ENCODE data around the gene ACAD9. TPM values are rescaled to one million over a fixed set of nuclear protein-coding genes. Genes with fewer than 3 reads are reported as not detected.
"Not testable (repeated sequence)": the region's sequence is repeated elsewhere in the genome, so short reads cannot be mapped to it uniquely, and the experiment has no call there.

The ACAD9 gene
- total RNA-seq, 4 donors from 2014 or later = 32.4 to 44.0 (median 38.7) TPM

DNA sequence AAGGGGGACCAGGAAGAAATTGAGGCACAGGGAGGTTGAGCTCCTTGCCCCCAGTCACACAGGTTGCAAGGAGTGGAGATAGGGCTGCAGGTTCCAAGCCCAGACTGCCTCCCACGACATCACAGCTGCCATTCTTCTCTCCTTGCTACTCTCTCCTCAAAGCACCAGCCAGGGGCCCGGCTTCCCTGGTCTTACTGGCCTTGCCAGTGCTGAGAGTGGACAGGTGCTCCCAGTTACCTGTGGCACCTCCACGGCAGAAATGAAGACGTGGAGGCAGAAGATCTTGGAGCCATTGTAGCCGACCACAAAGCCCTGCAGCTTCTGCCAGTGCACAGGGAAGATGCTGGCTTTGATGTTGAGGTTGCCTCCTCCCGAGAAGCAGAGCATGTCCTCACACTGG is 17.9 kb upstream of the ACAD9 start:
- no peaks in the 10 kb centered on the region for H3K36me3 ChIP-seq
- peaks cover 0 to 33% (median 3%) of the 10 kb centered on the region in 3 donors for H3K9me3 ChIP-seq
- peaks cover 0 to 10% (median 0%) of the 10 kb centered on the region in 3 donors for H3K4me1 ChIP-seq
- H3K4me3 ChIP-seq = no peak overlapping the region
- no peak overlapping the region for H3K27ac ChIP-seq
- ATAC-seq = no peak
- H3K27me3 ChIP-seq = no peaks in the 10 kb centered on the region
- TF ChIP-seq POLR2A (IDR thresholded peaks at IDR 0.05) = no peak
- TF ChIP-seq EP300 (IDR thresholded peaks at IDR 0.05) = no peak
- no peak for TF ChIP-seq POLR2AphosphoS5 (IDR thresholded peaks at IDR 0.05)
- TF ChIP-seq, protein P1, sequence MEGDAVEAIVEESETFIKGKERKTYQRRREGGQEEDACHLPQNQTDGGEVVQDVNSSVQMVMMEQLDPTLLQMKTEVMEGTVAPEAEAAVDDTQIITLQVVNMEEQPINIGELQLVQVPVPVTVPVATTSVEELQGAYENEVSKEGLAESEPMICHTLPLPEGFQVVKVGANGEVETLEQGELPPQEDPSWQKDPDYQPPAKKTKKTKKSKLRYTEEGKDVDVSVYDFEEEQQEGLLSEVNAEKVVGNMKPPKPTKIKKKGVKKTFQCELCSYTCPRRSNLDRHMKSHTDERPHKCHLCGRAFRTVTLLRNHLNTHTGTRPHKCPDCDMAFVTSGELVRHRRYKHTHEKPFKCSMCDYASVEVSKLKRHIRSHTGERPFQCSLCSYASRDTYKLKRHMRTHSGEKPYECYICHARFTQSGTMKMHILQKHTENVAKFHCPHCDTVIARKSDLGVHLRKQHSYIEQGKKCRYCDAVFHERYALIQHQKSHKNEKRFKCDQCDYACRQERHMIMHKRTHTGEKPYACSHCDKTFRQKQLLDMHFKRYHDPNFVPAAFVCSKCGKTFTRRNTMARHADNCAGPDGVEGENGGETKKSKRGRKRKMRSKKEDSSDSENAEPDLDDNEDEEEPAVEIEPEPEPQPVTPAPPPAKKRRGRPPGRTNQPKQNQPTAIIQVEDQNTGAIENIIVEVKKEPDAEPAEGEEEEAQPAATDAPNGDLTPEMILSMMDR (IDR thresholded peaks at IDR 0.05) = no peak
- WGBS, 2 donors (ENCODE audit: low coverage in 1 of 2) = 60 to 83% methylated on average over 1 of the region's 6 CpGs

DNA sequence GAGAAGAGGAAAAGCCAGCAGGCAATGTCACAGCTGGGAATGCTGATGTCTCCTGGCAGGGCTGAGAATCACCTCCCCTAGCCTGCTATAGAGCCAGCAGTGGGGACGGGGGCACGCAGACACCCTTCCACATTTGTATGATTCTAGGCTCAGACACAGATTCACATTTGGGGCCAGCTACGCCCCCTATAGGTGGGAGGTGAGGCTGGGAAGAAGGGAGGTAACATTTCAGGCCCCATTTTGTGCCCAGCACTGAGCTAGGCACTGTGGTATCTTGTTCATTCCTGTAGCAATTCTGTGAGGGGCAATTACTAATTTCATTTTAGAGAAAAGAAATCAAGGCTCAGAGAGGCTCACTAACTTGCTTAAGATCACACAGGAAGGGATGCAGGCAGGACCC is 15.9 kb upstream of the ACAD9 start:
- H3K9me3 ChIP-seq = peaks cover 0 to 24% (median 3%) of the 10 kb centered on the region in 3 donors
- H3K27me3 ChIP-seq = no peaks in the 10 kb centered on the region
- no peak for ATAC-seq
- H3K4me1 ChIP-seq = peaks cover 0 to 10% (median 0%) of the 10 kb centered on the region in 3 donors
- no peaks in the 10 kb centered on the region for H3K36me3 ChIP-seq
- TF ChIP-seq, protein P1 (IDR thresholded peaks at IDR 0.05) = no peak
- TF ChIP-seq EP300 (IDR thresholded peaks at IDR 0.05) = no peak
- TF ChIP-seq POLR2AphosphoS5 (IDR thresholded peaks at IDR 0.05) = no peak
- TF ChIP-seq POLR2A (IDR thresholded peaks at IDR 0.05) = no peak
- no peak overlapping the region for H3K4me3 ChIP-seq
- 45 to 73% methylated on average over 2 of the region's 3 CpGs for WGBS, 2 donors (ENCODE audit: low coverage in 1 of 2)
- H3K27ac ChIP-seq = no peak overlapping the region

DNA sequence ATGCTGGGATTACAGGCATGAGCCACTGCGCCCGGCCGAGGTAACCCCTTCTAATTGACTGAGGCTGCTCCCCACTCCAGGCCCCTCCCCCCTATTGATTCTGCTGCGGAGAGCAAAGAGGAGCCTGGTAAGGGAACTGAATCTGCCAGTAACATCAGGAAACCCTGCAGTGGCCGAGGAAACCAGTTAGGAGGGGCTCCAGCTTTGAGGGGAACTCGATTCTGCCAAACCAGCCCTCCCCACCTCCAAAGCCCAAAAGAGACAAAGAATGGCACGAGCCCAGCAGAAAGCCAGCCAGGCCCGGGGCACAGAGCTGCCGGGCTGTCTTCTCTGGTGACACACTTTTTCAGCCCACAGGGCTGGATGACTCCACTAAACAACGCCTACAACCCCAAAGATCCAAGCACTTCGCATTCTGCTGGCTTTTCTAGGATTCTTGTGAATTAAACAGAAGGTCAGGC is 15.0 kb upstream of the ACAD9 start:
- H3K27ac ChIP-seq = no peak overlapping the region
- H3K4me3 ChIP-seq = no peak overlapping the region
- H3K27me3 ChIP-seq = no peaks in the 10 kb centered on the region
- WGBS, 2 donors (ENCODE audit: low coverage in 1 of 2) = 72% methylated on average over 4 of the region's 11 CpGs; no CpG with 5 or more reads in 1 of the 2 donors
- ATAC-seq = peak; percentile 55
- H3K9me3 ChIP-seq = peaks cover 0 to 16% (median 3%) of the 10 kb centered on the region in 3 donors
- TF ChIP-seq EP300 (IDR thresholded peaks at IDR 0.05) (no peak), POLR2A (IDR thresholded peaks at IDR 0.05) (no peak), POLR2AphosphoS5 (IDR thresholded peaks at IDR 0.05) (no peak)
- TF ChIP-seq, protein P1 (IDR thresholded peaks at IDR 0.05) = no peak
- peaks cover 0 to 10% (median 0%) of the 10 kb centered on the region in 3 donors for H3K4me1 ChIP-seq
- no peaks in the 10 kb centered on the region for H3K36me3 ChIP-seq

DNA sequence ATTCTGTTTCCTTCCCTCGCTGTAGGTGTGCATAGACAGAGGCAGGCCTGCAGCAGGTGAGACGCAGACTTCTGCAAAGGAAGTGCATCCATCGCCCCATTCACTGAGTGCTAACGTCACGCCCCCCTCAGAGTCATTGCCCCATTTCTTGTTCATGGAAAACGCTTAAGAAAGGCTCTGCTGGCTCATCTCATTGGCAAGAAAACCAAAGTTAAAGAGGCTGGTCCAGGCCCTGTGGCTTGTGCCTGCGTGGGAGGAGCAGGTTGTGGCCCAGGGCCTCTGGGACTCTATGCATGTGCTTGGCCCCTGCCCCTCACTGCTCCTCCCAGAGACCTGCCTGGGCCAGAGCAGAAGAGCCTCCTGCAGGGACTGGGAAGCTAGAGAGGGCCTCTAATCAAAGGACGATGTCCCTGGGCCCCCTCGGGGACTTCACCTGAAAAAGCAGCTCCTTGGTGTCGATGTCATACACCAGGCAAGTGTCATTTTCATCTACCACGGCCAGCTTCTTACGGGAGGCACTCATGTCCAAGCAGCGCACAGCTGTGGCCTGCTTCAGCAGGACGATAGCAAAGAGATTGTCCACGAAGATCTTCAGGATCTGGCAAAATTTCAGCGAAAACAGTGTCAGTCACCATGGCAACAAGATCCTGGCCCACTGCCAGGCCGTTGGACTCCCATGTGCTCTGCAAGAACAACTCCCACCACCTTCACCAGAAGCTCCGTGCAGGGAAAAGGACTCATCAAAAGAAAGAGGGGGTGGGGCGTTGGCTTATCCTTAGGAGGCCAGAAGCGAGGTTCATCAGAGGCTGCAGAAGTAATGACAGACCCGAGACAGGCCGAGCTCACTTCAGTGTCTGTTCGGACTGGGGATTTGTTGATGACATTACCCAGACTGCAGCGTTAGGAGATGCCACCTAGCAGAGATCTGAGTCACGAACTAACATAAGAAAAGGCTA is 14.3 kb upstream of the ACAD9 start:
- ATAC-seq = peak; percentile 22
- WGBS, 2 donors (ENCODE audit: low coverage in 1 of 2) = 39 to 92% methylated on average over 2 to 8 of the region's 25 CpGs
- H3K9me3 ChIP-seq, H3K27me3 ChIP-seq, H3K36me3 ChIP-seq, H3K27ac ChIP-seq, H3K4me3 ChIP-seq: not testable (repeated sequence)
- peaks cover 0 to 10% (median 0%) of the 10 kb centered on the region in 3 donors for H3K4me1 ChIP-seq

DNA sequence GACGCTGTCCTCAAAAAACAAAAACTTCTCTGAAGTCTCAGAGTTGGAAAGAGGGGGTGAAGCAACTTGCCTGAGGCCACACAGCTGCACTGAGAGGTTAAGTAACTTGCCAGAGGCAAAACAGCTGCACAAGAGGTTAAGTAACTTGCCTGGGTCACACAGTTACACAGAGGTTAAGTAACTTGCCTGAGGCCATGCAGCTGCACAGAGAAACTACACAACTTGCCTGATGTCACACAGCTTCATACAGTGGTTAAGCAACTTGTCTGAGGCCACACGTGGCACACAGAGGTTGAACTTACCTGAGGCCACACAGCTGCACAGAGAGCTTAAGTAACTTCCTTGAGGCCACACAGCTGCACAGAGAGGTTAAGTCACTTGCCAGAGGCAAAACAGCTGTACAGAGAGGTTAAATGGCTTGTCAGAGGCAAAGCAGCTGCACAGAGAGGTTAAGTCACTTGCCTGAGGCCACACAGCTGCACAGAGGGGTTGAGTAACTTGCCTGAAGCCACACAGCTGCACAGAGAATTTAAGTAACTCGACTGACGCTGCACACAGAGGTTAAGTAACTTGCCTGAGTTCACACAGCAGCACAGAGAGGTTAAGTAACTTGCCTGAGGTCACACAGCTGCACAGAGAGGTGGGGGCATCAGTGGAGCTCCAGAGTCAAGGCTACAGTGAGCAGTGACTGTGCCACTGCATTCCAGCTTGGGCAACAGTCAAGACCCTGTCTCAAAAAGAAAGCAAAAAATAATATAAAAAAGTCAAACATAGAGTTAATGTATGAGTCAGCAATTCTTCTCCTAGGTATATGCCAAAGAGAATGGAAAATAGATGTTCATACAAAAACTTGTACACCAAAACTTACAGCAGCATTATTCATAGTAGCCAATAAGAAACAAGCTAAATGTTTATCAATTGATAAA is 12.0 kb upstream of the ACAD9 start:
- WGBS, 2 donors (ENCODE audit: low coverage in 1 of 2) = 90 to 93% methylated on average over 2 of the region's 4 CpGs
- no peak for ATAC-seq
- TF ChIP-seq POLR2AphosphoS5 (IDR thresholded peaks at IDR 0.05) = no peak
- no peak for TF ChIP-seq EP300 (IDR thresholded peaks at IDR 0.05)
- TF ChIP-seq POLR2A (IDR thresholded peaks at IDR 0.05) = no peak
- TF ChIP-seq, protein P1 (IDR thresholded peaks at IDR 0.05) = no peak

More for the DNA sequence above, 12.0 kb upstream of the ACAD9 start:
- Histone ChIP-seq H3K4me3 (no peak overlapping the region), H3K9me3 (no peaks in the 10 kb centered on the region), H3K36me3 (no peaks in the 10 kb centered on the region), H3K4me1 (peaks cover 0 to 10% (median 0%) of the 10 kb centered on the region in 3 donors), H3K27me3 (no peaks in the 10 kb centered on the region), H3K27ac (no peak overlapping the region)
